ENCODE measurements around the gene CTIF. TPM values are rescaled to one million over a fixed set of nuclear protein-coding genes. Genes with fewer than 3 reads are reported as not detected.

CTIF gene
- polyA plus RNA-seq, 3 donors, result 13.9 to 17.0 (median 15.3) TPM

DNA sequence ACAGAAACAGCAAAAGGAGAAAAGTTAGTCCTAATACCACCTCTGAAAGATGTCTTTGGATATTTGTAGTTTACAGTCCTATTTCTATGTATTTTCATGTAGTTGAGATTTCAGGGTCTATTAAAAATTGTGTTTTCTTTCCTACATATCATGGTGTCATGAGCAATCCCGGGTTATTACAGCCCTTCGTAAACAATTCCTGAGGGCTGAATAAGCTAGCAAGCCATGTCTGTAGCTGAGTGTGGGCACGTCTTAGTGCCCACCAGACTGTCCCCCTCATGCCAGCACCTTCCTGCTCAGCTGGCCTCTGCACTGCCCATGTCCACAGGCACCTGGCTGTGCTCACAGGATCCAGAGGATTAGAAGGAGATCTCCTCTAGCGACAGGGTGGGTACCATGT, 60.6 kb downstream of the CTIF start:
- DNase-seq (ENCODE audit: low read depth in 3 of 3, low spot score in 2 of 3), result no peak

GRCh38 chr18:48600046-48600445, 61.2 kb downstream of the CTIF start:
- no peak for DNase-seq (ENCODE audit: low read depth in 3 of 3, low spot score in 2 of 3)

- DNase-seq (ENCODE audit: low read depth in 3 of 3, low spot score in 2 of 3), result no peak
Observed at GRCh38 chr18:48600456-48601090, 61.7 kb downstream of the CTIF start.

- no peak for DNase-seq (ENCODE audit: low read depth in 3 of 3, low spot score in 2 of 3)
Observed at GRCh38 chr18:48601343-48601742, 62.5 kb downstream of the CTIF start.

DNA sequence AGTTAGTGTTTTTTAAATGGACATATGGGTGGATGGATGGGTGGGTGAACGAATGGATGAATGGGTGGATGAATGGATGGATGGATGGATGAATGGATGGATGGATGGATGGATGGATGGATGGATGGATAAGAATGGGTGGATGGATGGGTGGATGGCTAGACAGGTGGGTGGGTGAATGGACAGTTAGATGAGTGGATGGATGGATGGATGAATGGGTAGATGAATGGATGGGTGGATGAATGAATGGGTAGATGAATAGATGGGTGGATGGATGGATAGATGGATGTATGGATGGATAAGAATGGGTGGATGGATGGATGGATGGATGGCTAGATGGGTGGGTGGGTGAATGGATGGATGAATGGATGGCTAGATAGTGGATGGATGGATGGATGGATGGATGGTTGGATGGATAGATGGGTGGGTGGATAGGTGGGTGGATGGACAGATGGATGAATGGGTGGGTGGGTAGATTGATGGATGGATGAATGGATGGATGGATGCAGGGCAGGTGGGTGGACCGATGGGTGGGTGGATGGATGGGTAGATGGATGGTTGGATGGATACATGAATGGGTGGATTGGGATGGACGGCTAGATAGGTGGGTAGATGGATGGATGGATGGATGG, 64.0 kb downstream of the CTIF start:
- no peak for DNase-seq (ENCODE audit: low read depth in 3 of 3, low spot score in 2 of 3)

DNA sequence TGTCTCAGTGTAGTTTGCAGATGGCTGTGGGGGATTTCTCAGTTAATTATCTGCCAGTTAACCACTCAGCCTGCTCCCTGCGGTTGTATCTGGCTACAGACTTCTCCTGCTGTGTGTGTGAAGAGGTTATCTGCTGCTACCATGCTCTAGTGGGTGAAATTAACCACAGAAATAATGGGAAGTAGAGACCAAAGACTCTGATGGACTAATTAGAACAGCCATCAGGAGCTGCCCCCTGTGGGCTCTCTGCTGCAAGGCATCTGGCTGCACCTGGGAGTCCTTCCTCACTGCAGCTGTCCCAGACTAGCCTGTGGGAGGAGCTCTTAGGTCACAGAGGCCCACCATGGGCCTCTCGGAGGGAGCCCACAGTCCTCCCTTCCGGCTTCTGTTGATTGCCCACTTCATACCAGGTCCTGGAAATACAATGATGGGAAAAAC, 66.6 kb downstream of the CTIF start:
- no peak for DNase-seq (ENCODE audit: low read depth in 3 of 3, low spot score in 2 of 3)

GRCh38 chr18:48607056-48607984, 68.5 kb downstream of the CTIF start:
- no peak for DNase-seq (ENCODE audit: low read depth in 3 of 3, low spot score in 2 of 3)

- no peak for DNase-seq (ENCODE audit: low read depth in 3 of 3, low spot score in 2 of 3)
Observed at GRCh38 chr18:48608581-48608980, 69.8 kb downstream of the CTIF start.

DNA sequence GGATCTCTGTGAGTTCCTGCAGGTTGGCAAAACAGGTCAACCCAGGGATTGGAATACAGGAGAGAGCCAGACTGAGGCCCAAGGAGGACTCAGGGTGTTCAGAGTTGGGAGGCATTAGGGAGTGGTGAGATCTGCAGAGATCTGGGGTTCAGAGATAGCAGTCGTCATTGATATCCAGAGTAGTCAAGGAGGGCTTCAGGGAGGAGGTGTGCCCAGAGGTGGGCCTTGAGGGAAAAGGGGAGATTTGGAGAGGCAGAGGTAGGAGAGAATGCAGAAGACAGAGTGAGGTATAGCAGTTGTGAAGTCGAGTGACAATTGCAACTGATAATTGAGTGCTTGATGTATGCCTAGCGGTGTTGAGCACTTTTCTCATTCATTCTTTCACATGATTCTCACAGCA, 70.3 kb downstream of the CTIF start:
- DNase-seq (ENCODE audit: low read depth in 3 of 3, low spot score in 2 of 3), result no peak

DNA sequence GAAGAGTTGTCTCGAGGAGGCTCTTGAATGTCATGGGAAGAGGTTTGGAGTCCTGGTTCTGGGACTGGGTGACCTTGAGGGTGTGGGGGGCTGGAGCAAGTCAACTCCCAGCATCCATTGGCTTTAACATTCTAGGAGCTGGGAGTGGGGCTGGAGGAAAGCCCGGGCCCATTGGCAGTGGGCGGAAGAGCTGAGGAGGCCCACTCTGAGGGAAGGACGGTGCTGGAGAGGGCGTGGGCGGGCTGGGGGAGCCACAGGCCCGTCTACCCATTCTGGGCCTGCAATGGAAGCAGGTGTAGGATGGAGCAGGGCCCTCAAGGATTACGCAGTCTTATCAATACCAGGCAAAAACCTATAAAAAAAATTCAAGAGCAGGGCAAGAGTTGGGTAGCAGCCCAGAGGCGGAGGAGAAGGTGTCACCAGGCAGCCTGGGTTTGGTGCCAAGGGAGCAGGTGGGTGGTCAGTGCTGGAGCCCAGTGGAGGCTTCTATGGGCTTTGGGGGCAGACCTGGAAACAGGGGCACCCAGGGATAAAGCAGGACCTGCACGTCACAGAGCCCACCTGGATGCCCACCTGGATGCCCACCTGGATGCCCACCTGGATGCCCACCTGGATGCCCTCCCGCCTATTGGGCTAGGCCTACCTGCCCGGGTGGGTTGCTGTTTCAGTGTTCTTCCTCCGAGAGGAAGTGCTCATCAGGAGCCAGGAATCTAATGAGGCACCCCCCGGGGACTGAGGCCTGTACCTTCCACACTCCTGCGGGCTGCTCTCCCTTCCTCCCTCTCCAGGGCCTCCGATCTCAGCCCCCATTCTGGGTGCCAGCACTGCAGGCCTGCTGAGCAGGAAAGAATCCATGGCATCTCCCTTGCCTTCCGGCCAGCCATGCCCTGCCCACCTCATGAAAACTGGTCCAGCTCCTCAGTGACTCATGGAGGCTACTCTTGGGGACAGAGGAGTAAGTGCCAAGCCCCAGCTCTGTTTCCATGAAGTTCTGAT, 71.3 kb downstream of the CTIF start:
- DNase-seq (ENCODE audit: low read depth in 3 of 3, low spot score in 2 of 3), result no peak

GRCh38 chr18:48611203-48611602, 72.4 kb downstream of the CTIF start:
- no peak for DNase-seq (ENCODE audit: low read depth in 3 of 3, low spot score in 2 of 3)

DNA sequence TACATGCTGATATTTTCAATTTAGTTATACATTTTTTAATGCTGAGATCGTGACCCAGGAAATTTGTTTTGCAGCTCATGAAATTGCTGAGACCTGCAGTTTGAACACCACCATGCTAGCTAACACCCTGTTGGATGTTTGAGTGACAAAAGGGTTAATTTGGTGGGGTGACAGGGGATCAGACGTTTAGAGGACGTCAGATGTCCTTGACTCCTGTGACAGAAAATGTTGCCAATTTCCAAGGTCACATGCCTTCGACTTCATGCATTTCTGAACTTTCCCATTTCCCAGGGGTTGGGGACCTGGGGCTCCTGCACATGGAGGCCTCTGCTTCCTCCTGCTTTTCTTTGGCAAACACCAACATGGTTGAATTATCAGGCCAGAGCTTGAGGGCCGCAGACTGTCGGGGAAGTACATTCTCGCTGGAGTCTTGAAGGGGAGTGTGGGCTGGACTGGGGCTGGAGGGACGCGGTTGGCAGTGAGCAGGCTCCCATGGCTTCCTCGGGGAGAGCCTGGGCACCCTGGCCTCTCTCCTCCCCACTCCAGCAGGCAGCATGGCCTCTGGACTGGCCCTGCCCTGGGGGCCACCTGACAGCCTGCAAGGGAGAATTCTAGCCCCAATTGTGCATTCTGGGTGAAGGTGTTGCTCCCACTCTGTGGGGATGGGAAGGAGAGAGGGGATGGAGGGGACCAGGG, 73.1 kb downstream of the CTIF start:
- DNase-seq (ENCODE audit: low read depth in 3 of 3, low spot score in 2 of 3), result no peak

- no peak for DNase-seq (ENCODE audit: low read depth in 3 of 3, low spot score in 2 of 3)
Observed at GRCh38 chr18:48612511-48612910, 73.7 kb downstream of the CTIF start.

- DNase-seq (ENCODE audit: low read depth in 3 of 3, low spot score in 2 of 3), result no peak
Observed at GRCh38 chr18:48612917-48613316, 74.1 kb downstream of the CTIF start.

- no peak for DNase-seq (ENCODE audit: low read depth in 3 of 3, low spot score in 2 of 3)
Observed at GRCh38 chr18:48613589-48614404, 75.0 kb downstream of the CTIF start.

DNA sequence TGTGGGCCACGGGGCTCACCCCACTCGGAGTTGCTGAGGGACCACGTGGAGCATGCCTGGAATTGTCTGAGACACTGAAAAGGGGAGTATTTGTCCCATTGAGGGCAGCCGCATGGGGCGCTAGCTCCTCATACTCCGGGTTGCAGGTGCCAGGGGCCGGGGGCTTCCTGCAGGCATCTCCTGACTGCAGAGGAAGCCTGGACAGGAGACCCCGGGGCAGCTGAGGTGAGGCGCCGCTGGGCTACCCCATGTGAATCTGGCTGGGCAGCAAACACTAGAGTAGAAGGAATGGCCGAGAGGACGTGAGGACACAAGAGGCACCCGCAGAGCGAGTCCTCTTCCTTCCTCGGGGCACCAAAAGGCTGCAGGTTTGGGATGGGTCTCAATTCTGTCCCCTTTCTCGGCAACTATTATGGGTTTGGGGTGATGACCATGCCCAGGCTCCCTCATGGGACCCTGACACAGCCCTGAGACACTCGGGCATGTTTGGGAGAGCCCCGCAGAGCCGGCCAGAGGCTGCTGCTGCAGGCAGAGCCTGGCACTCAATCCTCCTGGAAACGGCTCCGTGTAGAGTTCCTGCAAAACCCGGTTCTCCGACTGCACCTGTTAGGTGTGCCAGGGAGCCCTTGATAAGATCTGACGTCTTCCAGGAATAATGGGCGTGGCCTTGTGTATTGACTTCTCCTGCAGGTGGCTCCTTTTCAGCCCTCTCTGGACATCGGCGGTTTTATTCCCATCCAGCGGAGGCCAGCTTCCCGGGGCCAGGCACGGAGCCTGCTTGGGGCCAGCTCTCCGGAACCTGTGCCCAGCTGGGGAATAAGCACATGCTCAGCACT, 77.0 kb downstream of the CTIF start:
- DNase-seq (ENCODE audit: low read depth in 3 of 3, low spot score in 2 of 3), result no peak

DNA sequence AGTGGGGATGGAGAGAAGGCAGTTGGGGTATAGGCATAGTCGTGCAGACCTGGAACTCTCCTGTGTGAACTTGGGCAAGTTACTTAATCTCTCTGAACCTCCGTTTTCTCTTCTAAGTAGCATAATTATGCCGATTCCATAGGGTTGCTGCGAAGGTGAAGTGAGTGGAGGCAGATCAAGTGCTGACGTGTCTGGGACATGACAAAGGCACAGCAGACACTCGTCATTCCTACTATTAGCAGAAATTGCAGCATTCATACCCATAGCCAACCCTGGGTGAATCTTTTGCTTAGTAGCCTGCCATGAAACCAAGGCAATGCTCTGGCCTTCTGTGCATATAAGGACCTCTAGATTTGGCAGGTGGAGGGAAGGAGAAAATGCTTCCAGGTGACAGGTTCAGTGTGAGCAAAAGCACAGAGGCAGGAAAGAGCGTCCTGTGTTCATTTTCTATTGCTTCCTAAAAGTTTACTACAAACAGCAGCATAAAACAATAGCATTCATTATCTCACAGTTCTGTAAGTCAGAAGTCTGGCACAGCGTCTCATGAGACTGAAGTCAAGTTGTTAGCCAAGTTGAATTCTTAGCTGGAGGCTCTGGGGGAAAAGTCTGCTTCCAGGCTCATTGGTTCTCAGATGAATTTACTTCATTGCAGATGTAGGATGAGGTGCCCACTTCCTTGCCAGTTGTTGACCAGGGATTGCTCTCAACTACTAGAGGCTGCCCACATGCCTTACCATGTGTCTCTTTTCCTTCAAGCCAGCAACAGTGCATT, 77.8 kb downstream of the CTIF start:
- no peak for DNase-seq (ENCODE audit: low read depth in 3 of 3, low spot score in 2 of 3)
